Activated T-cell treated with anti-CD3 and anti-CD28 coated beads for 1 hour (primary cell): ENCODE data around the gene PIP5KL1.

ENCODE experiments used
- DNase-seq: peaks from one replicate; pipeline ENCODE4 v3.0.0-alpha.2; 2020; ENCODE audit warnings: low read depth

PIP5KL1 gene, protein sequence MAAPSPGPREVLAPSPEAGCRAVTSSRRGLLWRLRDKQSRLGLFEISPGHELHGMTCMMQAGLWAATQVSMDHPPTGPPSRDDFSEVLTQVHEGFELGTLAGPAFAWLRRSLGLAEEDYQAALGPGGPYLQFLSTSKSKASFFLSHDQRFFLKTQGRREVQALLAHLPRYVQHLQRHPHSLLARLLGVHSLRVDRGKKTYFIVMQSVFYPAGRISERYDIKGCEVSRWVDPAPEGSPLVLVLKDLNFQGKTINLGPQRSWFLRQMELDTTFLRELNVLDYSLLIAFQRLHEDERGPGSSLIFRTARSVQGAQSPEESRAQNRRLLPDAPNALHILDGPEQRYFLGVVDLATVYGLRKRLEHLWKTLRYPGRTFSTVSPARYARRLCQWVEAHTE

DNA sequence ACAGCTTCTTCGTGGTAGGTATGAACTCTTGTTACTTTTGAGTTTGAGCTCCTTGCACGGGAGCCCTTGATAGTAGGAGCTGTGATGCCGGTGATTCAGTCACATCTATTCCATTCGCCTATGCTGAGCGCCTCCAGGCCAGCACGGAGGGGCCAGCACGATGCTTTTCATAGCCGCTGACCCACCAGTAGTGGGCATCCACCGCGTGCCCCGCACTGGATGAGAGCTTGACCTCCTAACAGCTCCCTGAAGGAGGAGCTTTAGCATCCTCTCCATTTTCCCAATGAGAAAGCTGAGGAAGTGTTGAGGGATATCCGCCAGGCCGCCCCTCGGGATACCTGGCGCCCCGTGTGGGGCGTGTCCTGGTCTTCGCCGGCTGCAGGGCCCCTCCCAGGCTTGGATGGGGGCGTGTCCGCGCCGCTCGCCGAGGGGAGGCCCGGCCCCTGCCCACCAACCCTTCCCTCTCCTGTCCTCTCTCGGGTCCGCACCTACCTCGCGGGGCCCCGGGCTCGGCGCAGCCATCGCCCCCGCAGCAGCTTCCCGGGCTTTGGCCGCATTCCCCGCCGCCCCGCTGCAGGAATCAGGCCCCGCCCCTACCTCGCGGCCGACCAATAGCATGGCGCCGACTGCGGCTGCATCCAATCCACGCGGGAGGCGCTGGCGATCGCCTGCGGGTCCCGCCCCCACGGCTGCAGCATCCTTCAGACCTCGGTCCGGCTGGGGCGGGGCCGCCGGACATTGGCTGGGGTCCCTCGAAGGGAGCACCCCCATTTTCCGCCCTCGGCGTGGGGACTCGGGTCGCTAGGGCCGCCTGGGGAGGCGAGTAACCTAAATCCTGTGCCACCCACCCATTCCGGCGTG, at the start of gene PIP5KL1:
PIP5KL1 (minus strand) TSS at position 547 of the 861 bp plus-strand sequence; CDS start at position 522, 25 bp downstream.
- DNase-seq = peak; percentile 57

DNA sequence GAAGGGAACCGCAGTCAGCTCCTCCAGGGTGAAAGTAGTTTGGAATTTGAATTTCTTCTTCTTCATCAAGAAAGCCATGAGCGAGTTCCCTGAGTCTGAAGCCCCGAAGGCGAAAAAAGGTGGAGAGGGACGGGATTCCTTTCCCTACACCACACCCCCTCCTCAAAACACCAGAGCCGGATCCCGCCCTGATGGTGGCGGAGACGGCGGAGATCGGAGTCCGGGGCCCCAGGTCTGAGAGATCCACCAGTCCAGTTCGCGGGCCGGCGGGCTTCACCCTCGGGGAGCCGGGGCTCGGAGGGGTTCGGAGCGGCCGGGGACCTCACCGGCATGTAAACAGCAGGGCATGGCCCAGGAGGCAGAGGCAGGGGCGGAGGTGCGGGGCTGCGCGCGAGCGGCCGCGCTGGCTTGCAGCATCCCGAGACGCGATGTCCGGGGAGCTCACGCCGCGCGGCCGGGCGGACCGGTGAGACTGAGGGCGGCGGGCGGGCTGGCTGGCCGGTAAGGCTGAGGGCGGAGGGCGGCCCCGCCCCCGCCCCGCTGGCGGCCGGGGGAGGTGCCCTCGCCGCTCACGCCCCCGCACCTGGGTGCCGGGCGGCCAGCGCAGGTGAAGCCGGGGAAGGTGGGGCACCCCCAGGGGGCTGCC, 49.6 kb upstream of the PIP5KL1 start:
- DNase-seq = peak; percentile 46

DNA sequence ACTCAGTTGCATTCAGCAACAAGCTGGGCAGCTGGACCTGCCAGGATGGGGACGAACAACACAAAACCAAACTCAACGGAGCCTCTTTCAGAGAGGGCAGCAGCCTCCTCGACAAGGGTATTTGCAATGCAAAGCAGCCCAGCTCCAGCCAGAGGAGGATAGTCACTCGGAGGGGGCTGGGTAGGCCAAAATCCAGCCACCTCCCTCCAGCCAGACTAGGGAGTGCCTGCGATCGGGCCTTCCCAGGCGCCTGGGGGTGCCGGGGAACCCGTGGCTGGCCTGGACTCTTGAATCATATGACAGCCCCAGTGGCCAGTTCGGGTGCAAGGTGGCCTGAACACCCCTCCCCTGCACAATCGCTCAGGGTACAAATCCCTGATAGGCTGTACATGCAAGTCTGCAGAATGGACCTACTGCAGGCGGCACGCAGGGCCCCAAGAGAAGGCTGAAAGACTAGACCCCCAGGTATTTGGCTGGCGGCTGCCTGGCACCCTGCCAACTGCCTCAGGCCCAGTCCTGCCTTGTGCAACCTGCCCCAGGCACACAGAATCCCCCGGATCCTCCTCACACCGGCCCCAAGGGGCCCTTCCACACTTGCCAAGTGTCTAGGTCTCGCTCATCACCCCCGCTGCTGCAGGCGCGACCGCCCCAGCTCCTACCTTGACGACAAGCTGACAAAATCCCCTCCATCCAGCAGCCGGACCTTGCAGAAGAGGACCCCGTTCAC, 48.9 kb upstream of the PIP5KL1 start:
- no peak for DNase-seq

DNA sequence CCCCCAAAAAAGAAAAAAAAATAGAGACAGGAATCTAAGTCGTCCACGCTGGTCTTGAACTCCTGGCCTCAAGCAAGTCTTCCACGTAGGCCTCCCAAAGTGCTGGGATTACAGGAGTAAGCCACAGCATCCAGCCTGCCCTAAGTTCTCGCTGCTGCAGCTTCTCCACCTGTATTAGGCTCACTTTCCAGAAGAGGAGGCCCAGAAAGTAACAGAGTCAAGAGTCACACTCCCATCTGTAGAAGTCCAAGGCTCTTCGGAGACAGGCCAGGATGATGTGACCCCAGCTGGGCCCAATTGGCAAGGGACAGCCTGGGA, 48.4 kb upstream of the PIP5KL1 start:
- no peak for DNase-seq

DNA sequence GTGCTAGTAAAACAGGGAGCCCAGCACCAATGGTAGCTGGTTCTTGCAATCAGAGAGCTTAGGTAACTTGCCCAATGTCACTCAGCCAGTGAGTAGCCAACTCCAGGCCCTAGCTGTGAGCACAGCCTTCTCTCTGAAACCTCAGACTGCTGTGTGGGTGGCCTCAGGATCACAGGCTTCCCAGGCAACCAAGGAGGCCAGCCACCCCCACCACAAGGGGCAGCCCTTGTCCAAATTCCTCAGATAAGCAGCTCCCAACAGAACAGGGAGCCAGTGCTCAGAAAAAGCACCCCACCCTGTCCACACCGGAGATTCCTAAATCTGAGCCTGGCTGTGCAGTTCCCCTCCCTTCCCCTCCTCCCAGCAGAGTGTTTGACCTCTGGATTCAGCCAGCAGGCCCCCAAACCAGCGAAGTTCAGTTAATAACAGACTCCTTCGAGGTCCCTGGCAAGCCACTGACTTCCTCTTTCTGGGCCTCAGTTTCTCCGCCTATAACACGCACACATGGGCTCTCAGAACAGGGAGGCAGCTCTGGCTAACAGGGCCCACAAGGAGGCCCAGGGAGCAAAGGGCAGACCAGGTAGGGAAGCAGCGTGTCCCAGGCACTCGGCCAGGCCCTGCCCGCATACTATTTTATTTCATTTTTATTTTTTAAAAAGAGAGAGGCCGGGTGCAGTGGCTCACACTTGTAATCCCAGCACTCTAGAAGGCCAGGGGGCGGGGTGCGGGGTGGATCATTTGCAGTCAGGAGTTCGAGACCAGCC, 47.5 kb upstream of the PIP5KL1 start:
- no peak for DNase-seq

DNA sequence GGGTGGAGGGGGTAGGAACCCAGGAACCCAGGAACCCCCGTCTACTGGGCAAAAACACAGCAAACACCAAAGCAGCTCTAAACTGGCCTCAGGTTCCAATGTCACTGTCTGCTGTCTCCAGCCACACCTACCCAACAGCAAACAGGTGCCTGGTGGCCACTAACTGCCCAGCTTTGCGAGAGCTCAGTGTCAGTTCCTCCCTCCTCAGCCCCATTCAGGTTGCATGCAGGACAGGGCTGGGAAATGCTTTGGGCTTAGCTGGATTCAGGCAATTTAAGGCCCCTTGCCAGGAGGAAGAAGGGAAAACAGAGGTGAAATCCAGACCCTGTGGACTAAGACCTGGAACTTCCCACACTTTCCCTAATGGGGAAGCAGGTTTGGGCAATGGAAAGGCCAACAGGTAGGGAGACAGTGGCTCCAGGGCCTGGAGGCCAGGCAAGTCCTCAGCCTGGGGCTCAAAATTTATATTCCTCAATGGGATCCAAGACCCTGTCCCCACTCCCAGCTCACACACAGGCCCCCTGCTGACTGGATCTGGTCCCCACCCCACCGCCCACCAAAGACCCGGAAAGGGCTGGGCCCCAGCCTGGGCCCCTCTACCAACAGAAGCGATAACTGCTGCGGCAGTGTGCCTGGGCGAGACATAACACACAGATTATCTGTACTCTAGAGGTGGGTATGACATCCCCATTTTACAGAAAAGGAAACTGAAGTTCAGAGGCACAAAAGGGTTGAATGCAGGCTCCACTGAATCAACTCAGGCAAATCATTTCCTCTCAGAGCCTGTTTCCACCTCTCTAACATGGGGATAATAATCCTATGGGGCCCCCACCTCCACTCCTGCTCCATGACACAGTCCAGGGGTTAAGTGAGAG, 46.7 kb upstream of the PIP5KL1 start:
- no peak for DNase-seq

DNA sequence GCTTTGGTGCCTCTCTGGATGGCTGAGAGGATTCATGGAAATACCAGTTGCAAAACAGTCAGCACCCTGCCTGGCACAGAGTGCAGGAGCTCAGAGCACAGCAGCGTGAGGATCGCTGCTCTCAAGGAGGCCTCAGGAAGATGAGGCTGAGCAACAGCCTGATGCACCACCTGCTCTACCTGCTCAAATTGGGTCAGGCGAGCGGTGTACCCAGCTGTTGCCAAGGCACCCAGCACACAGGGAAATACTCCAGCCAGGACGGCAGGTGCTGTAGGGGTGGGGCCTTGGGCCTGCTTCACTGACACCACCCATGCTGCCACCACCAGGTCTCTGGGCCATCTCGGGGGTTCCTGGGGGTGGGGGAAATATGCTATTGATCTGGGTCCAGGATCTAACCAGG, 45.9 kb upstream of the PIP5KL1 start:
- no peak for DNase-seq

DNA sequence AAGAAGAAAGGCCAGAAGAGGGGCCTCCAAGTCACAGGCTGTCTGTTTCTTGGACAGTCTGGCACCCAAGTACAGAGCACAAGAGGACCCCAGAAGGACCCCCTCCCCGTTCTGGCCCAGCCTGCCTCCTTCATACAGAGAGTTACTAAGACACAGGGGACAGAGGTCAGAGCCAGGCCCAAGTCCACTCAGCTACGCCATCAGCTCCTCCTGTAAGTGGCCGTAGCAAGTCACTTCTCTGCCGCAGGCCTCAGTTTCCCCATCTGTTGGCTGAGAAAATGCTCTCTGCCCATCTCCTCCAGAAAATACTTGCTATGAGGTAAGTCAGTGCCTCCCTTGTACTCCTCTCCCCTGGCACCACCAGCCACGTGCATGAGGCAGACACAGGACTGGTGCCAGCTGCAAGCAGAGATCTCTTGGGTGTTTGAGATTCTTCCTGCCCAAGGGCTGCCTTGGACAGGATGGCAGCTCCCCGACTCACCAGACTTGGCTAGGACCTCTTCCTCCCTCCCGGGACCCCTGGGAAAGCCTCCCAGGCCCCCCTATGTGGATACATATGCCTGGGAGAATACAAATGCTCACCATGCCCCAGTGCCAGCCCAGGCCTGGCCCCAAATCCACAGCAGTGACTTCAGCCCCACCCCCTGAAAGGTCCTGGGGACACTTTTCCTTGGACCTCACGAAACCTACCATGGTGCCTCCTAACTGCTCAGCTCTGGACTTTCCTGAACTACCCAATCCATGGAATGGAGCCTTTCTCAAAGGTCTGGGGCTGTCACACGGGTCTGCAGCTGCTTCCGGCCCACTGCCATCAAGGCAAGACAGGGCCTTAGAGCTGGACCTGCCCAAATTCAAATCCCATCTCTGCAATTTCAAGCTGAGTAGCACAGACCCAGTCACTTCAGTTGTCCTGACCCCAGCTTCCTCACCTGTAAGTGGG, 45.1 kb upstream of the PIP5KL1 start:
- DNase-seq = no peak

DNA sequence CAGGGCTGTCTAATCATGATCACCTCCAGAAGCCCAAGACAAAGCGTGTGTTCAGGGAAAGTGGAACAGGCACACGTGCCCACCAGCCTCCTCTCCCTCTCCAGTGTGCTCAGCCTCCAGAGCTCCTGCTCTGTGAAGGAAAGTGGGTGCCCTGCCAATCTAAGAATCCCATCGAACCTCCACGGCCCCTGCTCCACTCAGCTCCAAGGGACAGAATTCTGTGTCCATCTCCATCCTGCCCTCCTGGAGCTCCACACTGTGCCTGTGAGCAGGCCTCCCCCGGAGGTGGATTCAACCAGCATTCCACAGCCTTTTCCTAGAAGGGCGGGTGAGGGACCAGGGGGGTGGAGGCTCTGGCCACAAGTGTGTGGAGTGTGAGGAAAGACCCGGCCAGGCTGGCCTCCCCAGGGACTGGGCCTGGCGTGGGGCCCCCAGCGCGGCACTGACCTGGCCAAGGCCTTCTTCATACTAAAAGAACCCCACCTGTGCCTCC, 44.2 kb upstream of the PIP5KL1 start:
- no peak for DNase-seq

DNA sequence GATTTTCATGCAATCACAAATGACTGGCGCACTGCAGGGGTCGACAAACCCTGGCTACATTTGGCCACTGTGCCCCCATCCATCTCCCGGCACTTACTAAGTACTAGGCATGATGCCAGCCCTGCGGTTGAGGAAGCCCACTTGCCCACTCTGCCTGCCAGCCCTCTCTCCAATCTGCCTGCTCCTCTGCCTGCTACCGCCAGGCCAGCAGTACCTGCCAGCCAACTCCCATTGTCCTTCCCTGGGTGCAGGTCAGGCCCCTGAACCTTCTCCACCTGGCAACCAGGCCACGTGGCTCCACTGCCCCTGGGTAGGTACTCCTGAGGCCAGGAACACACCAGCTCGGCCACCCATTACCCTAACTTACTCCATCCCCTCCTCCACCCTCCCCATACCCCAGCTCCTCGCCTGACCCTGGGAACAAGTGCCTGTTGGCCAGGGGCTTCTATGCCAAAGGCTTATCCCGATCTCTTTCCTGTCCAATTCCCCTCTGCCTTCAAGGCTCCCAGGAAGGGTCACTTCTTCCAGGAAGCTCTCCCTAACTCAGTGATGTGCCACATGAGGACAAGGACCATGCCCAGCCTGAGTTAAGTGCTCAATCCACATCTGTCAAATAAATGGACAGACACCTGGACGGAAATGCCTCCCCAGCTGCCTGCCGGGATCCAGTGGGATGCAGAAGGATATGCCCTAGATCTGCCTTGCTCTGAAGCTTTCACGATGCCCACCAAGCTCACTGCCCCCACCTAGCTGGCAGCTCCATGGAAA, 43.6 kb upstream of the PIP5KL1 start:
- no peak for DNase-seq

DNA sequence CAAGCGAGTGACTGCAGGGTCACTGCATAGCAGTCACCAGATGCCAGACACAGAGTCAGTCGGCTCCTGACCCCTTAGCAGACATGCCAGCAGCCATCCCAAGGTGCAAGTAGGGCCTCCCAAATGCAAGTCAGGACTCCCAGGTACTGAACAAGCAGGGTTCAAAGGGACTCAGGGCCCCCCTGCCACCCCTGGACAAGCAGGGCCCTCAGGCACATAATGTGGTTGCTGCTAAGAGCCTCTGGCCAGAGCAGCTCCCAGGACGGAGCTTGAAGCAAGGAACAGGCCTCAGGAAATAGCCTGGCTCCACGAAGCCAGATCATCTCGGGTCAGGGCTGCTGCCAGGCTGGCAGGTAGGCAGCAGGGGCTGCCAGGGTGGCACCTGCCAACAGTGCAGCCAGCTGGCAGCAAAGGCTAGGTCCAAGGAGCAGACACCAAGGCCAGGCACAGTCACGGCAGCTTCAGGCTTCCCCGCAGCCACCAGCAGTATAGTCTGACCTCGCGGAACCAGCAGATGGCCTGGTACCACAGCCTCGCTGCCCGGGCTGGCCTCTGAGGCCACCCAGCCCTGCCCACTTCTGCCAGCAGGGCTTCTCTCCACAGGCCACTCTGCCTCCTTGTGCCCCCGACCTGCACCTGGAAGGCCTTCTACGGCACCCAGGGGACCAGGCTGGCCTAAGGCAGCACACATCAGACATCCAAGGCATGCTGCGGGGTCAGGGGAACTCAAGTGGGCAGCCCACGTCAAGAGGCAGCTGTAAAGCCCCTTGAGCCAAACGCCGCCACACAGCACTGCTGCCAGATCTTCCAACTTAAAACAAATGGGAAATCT, 42.8 kb upstream of the PIP5KL1 start:
- DNase-seq = no peak

DNA sequence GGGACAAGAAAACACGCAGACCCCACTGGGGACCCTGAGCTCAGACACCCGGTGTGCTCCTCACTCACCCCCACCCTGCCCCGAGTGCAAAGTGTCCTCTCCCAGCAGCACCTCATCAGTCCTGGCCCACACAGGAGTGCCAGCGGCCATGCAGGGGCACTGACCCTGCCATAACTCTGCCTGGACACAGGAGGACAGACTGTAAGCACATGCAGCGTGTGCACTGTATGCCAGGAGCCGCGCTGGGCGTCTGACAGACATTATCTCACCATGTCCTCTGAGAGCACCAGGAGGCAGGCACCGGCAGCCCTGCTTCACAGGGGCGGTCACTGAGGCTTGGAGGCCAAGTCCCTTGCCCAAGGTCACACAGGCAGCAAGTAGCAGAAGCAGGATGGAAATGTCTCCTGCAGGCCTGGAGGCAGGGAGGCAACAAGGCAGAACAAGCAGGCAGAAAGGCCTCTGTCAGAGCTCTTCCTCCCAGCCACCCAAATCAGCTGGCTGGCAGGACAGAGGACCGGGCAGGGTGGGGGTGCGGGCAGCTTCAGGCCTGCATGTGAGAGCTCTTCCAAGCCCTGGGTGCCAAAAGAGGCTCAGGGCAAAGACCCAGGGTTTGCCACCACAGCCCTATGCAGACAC, 41.8 kb upstream of the PIP5KL1 start:
- DNase-seq = no peak

DNA sequence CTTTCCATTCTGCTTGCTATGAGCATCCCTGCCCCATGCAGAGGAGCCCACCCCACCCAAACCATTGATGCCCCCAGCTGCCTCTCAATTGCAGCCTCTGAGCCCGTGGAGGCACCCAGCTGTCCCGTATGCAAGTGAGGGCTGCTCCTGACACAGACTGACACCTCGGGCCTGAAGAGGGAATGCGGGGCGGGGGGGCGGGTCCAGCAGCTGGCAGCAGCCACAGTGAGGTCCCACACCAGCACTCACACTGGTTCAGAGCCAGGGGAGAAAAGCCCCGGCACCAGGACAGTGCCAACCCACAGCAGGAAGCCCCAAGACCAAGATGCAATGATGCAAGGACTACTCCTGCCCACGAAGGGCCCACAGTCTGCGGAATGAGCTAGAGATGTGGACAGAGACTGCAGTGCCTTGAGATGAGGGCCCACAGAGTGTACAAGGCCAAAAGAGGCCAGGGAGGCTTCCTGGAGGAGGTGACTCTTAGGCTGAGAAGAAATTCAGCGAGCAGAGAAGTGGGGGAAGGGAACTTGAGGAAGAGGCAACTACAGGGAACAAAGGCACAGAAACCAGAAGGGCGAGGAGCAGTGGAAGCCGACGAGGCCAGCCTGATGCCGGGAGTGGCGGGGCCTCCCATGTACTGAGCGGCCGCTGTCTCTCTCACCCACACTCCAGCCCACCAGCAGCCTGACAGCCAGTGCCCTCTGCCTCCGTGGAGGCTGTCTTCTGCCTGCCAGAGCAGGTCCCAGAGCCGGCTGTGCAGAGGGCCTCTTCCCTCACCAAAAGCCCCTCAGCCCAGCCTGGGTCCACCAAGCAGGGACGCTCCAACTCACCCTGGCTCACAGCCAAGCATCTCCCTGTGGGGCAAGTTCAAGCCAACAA, 41.0 kb upstream of the PIP5KL1 start:
- no peak for DNase-seq

DNA sequence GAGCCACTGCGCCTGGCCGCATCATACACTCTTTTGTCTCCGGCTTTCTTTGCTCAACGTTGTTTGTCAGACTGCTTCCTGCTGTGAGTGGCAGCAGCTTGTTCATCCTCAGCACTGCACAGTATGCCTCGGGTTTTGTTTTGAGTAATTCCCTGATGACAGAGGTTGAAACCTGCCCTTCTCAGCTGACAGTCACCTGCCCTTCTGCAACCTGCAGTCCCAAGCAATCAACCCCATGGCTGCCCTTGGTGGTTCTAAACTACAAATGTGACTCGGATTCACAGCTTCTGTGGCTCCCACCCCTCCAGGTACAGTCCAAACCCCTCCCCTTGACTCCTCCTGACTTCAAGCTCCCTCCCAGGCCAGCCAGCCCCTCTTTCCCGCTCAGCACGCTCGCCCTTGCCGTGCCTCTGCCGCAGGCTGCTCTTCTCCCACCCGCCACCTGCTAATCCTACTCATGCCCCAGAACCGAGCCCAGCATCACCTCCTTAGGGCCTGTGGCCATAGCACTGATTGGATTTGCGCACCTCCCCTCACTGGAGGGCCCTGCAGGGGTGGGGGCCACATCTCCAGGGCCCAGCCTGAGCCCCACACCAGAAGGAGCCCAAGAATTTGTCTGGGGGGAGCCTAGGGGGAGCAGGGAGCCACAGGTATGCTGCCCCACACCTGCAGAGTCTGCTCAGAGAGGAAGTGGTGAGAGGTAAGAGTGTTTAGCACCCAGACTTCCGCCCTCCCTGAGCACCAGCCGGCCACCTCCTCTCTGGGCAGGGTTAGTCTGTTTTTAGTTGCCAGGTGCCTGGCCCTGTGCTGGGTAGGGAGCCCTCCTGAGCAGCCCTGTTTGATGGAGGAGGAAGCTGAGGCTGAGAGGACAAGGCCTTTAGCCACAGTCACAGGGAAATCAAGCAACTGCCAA, 40.1 kb upstream of the PIP5KL1 start:
- peak; percentile 50 for DNase-seq
